NCI-H146 (cell line): ENCODE measurements around the gene UGT1A10.

Source experiments
- DNase-seq: peaks from one replicate; lab custom pipeline; 2025; lab: John Stamatoyannopoulos, UW

Gene UGT1A10

DNA sequence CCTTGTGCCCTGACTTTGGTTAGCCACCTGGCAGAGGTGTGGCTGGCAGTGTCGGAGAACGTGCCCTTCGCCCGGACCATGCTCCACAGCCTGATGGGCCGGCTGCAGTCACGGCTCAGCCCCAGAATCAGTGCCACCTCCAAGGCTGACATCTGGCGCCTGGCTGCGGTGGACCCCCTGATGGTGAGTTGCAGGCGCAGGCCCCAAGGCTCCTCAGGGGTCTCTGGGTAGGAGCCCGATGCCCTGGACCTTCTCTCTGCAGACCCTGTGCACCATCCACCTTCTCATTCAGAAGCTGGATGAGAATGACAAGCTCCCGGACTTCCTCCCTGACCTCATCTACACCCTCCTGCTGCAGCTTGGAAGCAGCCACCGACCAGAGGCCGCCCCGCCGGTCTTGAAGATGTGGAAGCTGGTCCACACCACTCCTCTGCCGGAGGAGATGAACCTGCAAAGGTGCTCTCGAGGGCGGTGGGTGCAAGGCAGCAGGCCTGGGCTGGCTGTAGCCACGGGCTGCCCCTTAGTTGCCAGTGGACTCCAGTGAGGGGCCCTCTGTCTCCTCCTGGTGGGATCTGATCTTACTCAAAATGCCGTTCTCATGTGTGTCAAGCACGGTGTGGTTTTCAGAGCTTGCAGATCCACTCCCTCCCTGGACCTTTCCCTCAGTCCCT lies 186.0 kb downstream of the UGT1A10 start:
- DNase-seq = no peak
